Panc1 (cell line): Measurements from ENCODE around the gene DPP7.

ENCODE experiments used
- POLR2AphosphoS5 ChIP-seq: IDR thresholded peaks from 2 replicates; pipeline ENCODE4 v1.6.1; 2012; ENCODE audit warnings: mild to moderate bottlenecking, low read depth, low read length, moderate library complexity
- SIN3A ChIP-seq: IDR thresholded peaks from 2 replicates; pipeline ENCODE4 v1.6.1; 2012; ENCODE audit warnings: low read depth, mild to moderate bottlenecking, low read length, moderate library complexity, borderline replicate concordance; ENCODE audit not compliant: insufficient read depth
- TCF7L2 ChIP-seq: IDR thresholded peaks from 2 replicates; pipeline ENCODE4 v1.6.1; 2011; ENCODE audit warnings: mild to moderate bottlenecking, low read depth, low read length, inconsistent platforms
- TF ChIP-seq, protein P1 (sequence below): fragments of 450-650 bp; IDR thresholded peaks from 2 replicates; pipeline ENCODE4 v1.5.1; 2017; ENCODE audit warnings: mild to moderate bottlenecking
- TF ChIP-seq, protein P2 (sequence below), 2 experiments: IDR thresholded peaks; 2 replicates each; pipeline ENCODE4 v1.6.1; 2011 to 2012; ENCODE audit warnings: low read depth in 2 of 2, control low read depth in 1 of 2, low read length in 1 of 2, mild to moderate bottlenecking in 1 of 2, moderate library complexity in 1 of 2; ENCODE audit not compliant: insufficient read depth in 1 of 2

DNA sequence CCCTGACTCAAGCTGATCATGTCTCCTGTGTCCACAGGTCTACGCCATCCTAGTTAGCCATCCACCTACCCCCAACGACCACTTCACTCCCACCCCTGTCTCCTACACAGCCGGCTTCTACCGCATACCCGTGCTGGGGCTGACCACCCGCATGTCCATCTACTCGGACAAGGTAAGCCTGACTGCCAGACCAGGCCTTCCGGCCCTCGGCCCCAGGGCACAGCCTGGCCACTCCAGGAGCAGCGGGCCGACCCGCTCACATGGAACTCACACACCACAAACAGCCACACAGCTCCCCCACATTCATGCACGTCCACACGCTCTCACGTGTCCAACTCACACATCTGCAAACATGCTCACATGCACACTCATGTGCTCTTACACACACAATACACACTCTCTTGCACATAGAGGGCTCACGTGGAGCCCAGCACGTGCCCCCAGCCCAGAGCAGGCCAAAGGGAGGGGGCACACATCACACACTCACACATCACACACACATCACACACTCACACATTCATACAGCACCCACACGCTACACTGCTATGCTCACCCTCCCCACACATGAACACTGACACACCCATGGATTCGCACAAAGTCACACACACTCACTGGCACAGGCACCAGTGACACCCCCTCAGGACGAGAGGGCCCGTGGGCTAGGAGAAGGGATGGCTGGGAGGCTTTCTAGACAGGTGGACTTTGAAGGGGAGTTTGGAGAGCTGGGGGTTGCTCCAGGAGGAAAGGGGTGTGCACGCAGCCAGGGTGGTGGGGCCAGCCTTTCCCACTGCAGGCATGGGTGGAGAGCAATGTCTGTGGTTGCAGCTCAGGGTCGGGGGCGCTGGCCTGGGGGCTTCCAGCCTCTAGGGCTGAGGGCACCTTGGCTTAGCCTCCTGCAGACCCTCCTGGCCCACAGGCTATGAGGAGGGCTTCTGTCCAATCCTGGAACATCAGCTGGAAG, 27.7 kb upstream of the DPP7 start:
- TF ChIP-seq, protein P1, sequence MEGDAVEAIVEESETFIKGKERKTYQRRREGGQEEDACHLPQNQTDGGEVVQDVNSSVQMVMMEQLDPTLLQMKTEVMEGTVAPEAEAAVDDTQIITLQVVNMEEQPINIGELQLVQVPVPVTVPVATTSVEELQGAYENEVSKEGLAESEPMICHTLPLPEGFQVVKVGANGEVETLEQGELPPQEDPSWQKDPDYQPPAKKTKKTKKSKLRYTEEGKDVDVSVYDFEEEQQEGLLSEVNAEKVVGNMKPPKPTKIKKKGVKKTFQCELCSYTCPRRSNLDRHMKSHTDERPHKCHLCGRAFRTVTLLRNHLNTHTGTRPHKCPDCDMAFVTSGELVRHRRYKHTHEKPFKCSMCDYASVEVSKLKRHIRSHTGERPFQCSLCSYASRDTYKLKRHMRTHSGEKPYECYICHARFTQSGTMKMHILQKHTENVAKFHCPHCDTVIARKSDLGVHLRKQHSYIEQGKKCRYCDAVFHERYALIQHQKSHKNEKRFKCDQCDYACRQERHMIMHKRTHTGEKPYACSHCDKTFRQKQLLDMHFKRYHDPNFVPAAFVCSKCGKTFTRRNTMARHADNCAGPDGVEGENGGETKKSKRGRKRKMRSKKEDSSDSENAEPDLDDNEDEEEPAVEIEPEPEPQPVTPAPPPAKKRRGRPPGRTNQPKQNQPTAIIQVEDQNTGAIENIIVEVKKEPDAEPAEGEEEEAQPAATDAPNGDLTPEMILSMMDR: no peak
- TF ChIP-seq POLR2AphosphoS5 (no peak), SIN3A (no peak), TCF7L2 (no peak)
- TF ChIP-seq, protein P2, sequence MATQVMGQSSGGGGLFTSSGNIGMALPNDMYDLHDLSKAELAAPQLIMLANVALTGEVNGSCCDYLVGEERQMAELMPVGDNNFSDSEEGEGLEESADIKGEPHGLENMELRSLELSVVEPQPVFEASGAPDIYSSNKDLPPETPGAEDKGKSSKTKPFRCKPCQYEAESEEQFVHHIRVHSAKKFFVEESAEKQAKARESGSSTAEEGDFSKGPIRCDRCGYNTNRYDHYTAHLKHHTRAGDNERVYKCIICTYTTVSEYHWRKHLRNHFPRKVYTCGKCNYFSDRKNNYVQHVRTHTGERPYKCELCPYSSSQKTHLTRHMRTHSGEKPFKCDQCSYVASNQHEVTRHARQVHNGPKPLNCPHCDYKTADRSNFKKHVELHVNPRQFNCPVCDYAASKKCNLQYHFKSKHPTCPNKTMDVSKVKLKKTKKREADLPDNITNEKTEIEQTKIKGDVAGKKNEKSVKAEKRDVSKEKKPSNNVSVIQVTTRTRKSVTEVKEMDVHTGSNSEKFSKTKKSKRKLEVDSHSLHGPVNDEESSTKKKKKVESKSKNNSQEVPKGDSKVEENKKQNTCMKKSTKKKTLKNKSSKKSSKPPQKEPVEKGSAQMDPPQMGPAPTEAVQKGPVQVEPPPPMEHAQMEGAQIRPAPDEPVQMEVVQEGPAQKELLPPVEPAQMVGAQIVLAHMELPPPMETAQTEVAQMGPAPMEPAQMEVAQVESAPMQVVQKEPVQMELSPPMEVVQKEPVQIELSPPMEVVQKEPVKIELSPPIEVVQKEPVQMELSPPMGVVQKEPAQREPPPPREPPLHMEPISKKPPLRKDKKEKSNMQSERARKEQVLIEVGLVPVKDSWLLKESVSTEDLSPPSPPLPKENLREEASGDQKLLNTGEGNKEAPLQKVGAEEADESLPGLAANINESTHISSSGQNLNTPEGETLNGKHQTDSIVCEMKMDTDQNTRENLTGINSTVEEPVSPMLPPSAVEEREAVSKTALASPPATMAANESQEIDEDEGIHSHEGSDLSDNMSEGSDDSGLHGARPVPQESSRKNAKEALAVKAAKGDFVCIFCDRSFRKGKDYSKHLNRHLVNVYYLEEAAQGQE (IDR thresholded peaks at IDR 0.05; ENCODE audit: insufficient read depth in 1 of 2, low read depth in 2 of 2, low read length in 1 of 2): no peak
